Stimulated activated CD8-positive, alpha-beta memory T cell treated with anti-CD3 and anti-CD28 coated beads, Interleukin-15, amount 100 ng/mL, for 24 hours (primary cell): ENCODE results near the gene RERE.

Experiments used
- DNase-seq: peaks from one replicate; pipeline ENCODE4 v3.0.0-alpha.2; 2020; ENCODE audit warnings: low read depth

Gene RERE

DNA sequence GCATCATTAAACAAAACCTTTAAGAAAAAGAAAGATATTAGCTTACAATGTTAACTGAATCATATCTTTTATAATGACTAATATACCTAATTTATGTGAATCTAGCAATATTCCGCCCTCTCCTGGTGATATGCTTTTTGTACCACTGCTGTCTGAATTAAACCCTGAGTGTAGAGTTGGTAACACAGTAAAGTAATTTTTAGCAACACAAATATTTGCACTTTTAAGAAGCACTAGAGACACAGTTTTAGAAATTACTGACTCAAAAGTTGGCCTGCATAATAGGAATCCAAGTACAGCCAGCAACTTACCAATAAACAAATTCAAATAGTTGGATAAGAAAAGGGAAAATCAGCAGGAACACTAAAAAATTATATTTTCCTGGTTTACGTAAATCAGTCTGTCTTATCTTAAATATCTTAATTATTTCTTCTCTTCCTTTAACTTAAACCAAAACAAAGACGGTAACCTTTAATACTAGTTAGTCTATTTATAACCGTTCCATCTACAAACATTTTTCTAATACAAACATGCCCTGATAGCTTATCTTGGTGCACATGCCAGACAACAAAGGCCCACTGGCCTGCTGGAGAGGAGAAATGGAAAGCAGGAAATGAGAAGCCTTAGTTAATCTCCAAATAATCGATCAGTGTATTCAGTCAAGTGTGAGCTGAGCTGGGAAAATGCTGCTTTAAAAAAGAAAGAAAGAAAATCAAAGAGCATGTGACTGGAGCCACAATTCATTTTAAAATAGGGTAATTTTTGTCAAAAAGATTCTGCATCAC is 246.0 kb downstream of the RERE start:
- DNase-seq: no peak

- no peak for DNase-seq
Observed at GRCh38 chr1:8570465-8570864, 247.0 kb downstream of the RERE start.

DNA sequence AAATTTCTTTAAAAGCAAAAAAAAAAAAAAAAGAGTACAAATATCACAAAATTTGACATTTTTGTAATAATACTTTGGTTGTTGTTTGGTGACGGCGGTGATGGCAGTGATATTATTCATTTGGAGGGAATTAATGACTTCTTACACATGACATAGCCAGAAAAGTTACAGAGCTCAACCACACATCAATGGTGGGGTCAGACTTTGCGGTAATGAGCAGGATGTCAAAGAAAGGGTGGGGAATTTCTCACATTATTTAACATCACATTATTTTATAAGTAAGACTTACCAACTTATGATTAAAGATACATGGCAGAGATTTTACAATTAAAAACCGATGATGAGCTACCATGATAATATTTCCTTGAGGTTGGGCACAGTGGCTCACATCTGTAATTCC is 248.2 kb downstream of the RERE start:
- DNase-seq: no peak

DNA sequence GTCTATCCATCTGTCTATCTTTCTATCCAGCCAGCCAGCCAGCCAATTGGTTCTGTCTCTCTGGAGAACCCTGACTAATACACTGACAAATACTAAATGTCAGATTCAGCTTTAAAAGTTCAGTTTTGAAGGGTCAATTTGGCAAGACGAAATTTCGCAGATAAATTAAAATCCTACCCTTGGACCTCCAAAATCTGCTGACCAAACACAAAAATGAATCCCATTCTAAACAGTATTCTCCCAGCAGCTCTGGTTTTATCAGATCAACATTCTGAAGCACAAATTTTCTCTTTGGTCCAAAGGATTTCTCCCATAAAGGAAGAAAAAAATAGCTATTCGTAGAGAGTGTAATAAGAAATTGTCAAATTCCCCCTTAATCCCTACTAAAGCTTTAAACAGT is 248.6 kb downstream of the RERE start:
- no peak for DNase-seq

DNA sequence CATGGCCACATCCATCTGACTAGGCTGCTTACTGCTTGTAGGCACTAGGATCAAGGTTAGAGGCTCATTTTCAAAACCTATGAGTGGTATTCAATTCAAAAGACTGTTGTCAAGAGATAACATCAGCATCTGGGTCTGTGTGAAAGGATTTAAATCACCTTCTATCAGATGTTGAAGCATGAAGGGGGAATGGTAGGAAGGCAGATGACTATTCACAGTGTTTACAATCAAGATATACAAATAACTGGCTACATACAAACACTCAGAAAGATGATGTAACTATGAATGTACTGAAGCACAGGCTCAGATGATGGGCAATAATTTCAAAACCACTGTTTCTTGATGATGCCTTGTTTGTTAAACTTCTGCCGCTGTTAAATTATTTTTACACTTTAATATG is 250.3 kb downstream of the RERE start:
- no peak for DNase-seq

DNA sequence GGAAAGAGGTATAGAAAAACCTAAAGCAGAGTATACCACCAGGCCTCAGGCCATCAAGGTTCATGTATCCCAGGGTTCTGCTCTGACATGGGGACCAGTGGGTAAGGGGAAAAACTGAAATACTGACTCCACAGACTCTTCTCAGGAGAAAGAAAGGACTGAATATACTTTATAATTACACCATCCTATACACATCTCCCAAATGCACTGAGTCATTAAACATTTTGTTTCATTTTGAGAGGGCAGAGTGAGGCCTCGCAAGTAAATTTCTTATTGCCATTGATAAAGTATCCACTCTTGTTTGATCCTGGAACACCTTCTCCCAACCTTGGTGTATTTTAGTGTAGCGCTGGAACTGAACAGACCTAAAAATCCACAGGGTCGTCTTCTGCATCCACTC is 251.6 kb downstream of the RERE start:
- no peak for DNase-seq

- no peak for DNase-seq
Observed at GRCh38 chr1:8563944-8564537, 253.4 kb downstream of the RERE start.

DNA sequence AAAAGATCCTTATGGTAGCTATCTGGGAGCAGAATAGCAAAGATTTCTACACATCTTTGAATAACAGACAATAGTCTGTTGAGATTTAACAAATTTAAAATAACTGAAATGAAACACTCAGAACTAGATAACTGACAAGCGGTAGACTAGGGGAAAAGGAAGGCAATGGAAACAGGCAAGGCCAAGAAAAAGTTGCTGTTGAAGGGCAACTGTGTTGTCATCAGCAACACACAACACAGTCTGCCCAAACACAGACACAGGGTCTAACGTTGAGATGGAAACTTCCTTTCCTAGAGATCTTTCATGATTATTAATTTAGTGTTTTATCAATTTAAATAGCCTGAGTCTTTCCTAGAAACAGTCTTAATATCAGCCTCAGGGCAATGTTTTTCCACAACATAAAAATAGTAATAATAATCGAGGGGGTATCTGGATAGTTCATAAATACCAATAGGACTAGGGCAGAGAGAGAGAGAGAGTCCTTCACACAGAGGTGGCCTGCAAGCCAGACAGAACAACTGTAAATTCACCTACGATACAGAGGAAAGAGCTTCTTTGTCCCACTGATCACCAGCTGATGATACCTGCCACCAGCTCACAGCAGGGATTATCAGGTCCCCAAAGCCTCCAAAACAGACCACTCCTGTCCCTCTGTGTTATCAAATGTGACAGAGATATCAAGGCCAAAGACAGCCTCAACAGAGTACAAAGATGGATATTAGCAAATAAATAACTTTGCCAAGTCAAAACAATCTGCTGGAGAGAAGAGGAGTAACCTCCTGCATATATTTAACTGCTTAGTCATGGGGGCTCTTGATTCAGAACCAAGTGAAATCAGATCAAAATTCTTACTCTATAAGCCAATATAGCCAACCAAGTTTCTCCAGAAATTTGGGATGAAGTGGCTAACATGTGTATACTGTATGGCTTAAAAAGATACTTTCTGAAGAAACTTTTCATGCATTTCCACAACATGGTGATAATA is 254.3 kb downstream of the RERE start:
- no peak for DNase-seq

GRCh38 chr1:8562222-8562621 is 255.2 kb downstream of the RERE start:
- no peak for DNase-seq

DNA sequence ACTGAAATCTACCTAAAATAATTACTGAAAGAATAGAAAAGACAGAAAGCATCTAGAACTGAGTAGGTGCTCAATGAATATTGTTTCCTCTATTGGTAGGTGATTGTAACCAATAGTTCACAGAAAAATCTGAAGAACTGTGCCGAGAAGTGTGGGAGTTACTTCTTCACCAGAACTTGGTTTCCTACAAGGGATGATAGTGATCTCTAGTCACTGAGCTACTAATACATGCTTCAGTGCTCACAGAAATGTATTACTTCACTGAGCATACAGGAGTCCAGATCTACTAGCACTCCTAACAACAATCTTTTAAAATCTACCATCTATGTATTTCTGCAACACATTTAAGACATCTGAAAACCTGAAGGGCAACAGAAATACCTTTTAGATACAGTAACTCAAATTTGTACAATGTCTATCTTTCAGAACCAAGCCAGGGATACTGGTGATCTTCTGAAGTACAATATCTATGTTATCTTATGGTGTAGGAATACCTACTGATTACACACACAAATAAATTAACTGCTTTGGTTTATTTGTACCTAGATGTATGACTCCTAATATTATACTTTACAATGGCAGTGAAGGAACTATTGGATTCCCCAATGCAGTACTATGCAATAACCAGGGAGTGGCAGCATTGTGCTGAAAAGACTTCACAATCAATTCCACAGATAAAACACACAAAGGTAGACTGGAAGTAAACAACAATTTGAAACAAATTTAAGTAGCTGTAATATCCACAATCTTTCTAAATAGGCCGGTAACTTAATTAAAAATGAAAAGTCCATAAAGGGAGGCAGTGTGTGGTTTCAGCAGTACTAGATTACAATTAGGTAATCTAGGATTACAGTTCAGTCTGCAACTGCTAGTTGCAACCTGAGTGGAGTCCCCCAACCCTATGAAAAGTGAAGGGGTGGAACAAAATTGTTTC is 256.6 kb downstream of the RERE start:
- DNase-seq: no peak

DNA sequence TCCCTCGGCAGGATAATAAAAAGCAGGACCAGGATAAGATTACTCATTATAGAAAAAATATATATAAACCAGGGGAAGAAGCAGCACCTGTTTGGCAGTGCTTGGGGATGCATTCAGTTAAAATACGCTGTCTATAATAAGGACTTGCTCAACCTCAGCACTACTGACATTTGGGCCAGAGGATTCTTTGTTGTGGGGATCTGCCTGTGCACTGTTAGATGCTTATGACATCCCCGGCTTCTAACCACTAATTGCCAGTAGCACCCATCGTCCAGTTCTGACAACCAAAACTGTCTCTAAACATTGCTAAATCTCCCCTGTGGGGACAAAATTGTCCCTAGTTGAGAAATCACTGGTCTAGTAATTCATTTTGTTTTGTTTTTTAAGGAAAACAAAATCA is 257.4 kb downstream of the RERE start:
- no peak for DNase-seq

- no peak for DNase-seq
Observed at GRCh38 chr1:8555582-8555981, 261.9 kb downstream of the RERE start.

- no peak for DNase-seq
Observed at GRCh38 chr1:8554956-8555534, 262.4 kb downstream of the RERE start.

- DNase-seq: no peak
Observed at GRCh38 chr1:8552820-8553397, 264.5 kb downstream of the RERE start.

- no peak for DNase-seq
Observed at GRCh38 chr1:8551613-8552489, 265.6 kb downstream of the RERE start.

DNA sequence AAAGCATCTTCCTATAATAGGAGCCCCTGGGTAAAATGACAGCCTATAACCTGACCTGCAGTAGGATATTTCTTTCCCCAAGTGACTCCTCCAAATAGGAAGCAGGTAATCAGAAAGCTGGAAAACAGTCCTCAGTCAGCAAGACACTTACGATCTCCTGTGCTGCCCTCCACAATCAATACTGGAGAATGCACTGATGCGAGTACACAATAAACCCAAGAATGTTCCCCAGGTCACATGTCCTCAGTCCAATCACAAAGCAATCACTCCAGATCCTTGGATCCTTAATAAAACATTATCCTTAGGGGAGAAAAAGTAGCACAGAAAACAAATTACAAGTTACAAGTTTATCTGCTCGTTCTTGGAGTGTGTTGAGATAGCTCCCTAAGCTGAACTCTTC is 266.4 kb downstream of the RERE start:
- DNase-seq: no peak

- no peak for DNase-seq
Observed at GRCh38 chr1:8547791-8548190, 269.6 kb downstream of the RERE start.

GRCh38 chr1:8545078-8545477 is 272.4 kb downstream of the RERE start:
- no peak for DNase-seq

- no peak for DNase-seq
Observed at GRCh38 chr1:8544644-8545043, 272.8 kb downstream of the RERE start.

- no peak for DNase-seq
Observed at GRCh38 chr1:8543965-8544364, 273.5 kb downstream of the RERE start.
